Activated gamma-delta T cell treated with anti-CD3 and anti-CD28 coated beads, Interleukin-2, amount 50 U/mL, for 16 hours (primary cell): ENCODE results near the gene DLK2.
"Not testable (repeated sequence)": the region's sequence is repeated elsewhere in the genome, so short reads cannot be mapped to it uniquely, and the experiment has no call there.

Experiments used
- DNase-seq: peaks from one replicate; pipeline ENCODE4 v3.0.0-alpha.2; 2020; ENCODE audit warnings: low read depth

Gene DLK2, protein sequence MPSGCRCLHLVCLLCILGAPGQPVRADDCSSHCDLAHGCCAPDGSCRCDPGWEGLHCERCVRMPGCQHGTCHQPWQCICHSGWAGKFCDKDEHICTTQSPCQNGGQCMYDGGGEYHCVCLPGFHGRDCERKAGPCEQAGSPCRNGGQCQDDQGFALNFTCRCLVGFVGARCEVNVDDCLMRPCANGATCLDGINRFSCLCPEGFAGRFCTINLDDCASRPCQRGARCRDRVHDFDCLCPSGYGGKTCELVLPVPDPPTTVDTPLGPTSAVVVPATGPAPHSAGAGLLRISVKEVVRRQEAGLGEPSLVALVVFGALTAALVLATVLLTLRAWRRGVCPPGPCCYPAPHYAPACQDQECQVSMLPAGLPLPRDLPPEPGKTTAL

DNA sequence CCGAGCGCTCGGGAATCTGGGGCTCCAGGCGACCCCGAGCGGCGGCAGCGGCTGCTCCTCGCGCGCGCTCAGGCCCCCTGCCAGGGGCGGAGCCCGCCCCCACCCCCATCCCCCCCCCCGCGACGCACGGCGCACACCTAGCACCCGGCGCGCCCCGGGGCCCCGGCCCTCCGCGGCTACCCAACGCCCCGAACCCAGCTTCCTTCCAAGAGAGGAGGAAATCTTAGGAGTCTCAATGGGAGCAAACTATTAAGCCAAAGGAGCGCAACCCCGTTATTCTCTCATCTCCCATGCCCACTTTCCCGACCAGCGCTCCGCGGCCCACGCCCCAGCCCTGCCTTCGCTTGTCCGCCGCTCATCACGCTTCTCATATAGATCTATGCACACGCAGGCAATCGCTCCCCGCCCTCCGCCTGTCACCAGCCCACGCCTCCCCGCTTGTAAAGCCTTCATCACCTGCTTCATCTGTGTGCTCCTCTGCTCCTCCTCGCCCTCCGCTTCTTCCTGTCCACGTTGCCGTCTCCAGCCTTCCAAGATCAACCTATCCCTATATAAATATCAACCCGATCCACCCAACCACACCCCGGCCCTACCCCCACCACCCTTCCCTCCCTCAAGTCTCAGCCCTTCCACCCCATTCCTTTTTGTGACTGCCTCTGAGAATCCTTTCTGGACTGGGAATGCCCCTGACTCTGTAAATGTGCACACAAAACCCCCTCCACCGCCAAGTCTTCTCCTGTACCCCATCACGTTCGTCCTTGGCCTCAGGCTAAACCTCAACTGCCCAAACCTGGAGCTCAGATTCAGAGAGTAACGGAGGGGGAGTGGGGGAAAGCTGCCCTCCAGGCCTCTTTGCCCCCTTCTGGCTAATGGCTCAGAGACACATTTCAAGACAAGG is at the start of gene DLK2:
TSS of gene DLK2 (minus strand) at position 18 of the 898 bp plus-strand sequence. CDS start 723 bp downstream, outside the sequence.
- DNase-seq: peak; percentile 16

DNA sequence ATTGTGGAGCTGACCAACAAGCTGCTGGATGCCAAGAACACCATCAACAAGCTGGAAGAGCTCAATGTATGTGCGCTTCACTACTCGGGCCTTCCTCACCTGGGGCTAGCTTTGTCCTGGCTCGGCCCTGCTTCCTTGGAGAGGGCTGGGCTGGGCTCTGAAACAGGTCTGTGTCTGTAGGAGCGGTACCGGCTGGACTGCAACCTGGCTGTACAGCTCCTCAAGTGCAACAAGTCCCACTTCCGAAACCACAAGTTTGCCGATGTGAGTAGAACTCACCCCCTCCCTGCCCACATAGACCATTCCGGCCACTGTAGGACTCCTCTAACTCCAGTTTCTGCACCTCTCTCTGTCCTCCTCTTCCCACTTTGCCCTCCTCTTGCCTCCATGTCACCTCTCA is 48.1 kb upstream of the DLK2 start:
- DNase-seq: no peak

GRCh38 chr6:43502666-43503065 is 47.3 kb upstream of the DLK2 start:
- DNase-seq: no peak

GRCh38 chr6:43500921-43501320 is 45.6 kb upstream of the DLK2 start:
- no peak for DNase-seq

GRCh38 chr6:43499028-43499815 is 43.9 kb upstream of the DLK2 start:
- DNase-seq: no peak

DNA sequence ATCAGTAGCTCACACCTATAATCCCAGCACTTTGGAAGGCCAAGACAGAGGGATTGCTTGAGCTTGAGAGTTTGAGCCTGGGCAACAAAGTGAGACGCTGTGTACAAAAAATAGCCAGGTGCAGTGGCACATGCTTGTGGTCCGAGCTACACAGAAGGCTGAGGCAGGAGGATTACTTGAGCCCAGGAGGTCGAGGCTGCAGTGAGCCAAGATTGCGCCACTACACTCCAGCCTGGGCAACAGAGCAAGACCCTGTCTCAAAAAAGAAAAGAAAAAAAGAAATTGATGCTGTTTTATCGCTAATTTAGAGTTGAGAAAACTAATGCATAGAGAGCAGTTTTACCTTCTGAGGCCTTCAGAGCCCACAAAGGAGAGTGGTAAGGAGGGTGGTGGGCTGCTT is 42.9 kb upstream of the DLK2 start:
- not testable (repeated sequence) for DNase-seq

GRCh38 chr6:43497689-43498088 is 42.3 kb upstream of the DLK2 start:
- no peak for DNase-seq

- no peak for DNase-seq
Measured at GRCh38 chr6:43497129-43497396, 41.7 kb upstream of the DLK2 start.

GRCh38 chr6:43496370-43497128 is 41.2 kb upstream of the DLK2 start:
- no peak for DNase-seq

GRCh38 chr6:43495409-43495941 is 40.1 kb upstream of the DLK2 start:
- no peak for DNase-seq

- no peak for DNase-seq
Measured at GRCh38 chr6:43494766-43495165, 39.4 kb upstream of the DLK2 start.

DNA sequence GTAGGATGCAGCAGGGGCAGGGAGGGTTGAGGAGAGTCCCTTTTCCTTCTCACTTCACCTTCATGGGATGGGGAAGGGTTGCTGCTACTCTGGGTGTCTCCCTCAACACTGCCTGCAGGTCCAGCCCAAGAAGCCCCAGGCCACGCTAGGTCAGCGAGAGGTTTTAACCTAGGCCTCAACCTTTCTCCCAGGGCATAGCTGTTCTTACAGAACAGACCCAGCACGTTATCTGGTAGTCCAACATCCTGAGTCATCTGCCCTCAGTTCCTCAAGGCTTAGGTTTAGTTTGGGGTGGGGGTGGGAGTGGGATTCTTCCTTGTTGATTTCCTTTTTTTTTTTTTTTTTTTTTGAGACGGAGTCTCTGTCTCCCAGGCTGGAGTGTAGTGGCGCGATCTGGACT is 39.0 kb upstream of the DLK2 start:
- DNase-seq: no peak

- no peak for DNase-seq
Measured at GRCh38 chr6:43493833-43494232, 38.5 kb upstream of the DLK2 start.

GRCh38 chr6:43493230-43493629 is 37.9 kb upstream of the DLK2 start:
- no peak for DNase-seq

GRCh38 chr6:43492673-43493072 is 37.3 kb upstream of the DLK2 start:
- DNase-seq: no peak

- no peak for DNase-seq
Measured at GRCh38 chr6:43491750-43492661, 36.7 kb upstream of the DLK2 start.

DNA sequence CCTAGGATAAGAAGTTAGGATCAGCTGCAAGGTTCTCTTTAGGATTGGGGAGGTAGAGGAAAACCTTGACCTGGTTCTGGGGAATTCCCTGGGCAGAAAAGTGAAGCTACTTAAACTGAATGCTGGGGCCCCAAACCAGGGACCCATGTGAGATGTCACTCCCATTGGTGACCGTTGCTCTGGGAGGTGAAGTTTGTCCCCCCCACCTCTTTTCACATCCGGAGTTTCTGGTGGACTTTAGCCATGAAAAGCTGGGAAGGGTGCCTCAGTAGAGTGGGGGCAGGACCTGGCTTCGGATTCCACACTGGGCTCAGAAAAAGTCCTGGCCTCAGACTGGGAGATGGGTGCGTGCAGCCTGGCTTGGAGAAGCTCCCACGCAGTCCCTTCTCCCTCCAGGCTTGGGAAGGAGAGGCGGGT is 35.2 kb upstream of the DLK2 start:
- no peak for DNase-seq

- no peak for DNase-seq
Measured at GRCh38 chr6:43489277-43490072, 34.1 kb upstream of the DLK2 start.

DNA sequence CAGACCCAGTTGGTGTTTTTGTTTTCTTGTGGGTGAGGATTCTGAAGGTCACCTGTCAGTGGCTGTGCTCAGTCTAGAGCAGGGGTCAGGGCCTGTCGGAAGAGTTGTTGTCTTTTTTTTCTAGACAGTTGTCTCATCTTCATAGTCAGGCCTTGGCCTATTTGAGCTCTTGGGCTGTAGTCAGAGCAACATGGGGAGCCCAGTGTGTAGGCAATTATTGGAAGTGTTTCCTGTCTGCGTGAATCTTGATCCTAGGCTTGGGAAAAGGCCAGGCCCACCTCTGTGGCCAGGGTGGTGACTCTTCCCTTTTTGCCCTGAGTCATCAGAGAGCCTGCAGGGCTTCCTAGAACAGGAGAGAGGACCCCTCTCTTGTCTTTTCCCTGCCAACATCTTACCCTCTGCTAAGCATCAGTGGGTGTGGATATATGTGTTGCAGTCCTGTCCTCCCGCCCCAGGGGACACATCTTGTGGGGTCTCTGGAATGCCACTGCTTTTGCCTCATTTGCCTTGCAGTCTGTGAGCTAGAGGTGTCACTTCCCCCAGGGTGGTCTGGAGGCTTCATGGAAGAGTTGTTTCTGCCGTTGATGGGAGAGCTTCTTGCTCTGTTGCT is 33.4 kb upstream of the DLK2 start:
- no peak for DNase-seq
